Cardiac muscle cell (in vitro differentiated cells and primary cell): ENCODE measurements around the gene ARHGEF7. TPM values are rescaled to one million over a fixed set of nuclear protein-coding genes. Genes with fewer than 3 reads are reported as not detected.

Source experiments
- DNase-seq, 2 donors: peaks; one replicate each; pipeline versions ENCODE4 v3.0.0 to v3.0.0-alpha.2; 2010 to 2017; ENCODE audit warnings: low read depth in 1 of 2, low spot score in 1 of 2
- H3K27ac ChIP-seq: fragments of 200-600 bp; sonication (generic); 2 replicates; pipeline ENCODE4 v1.5.1; 2016
- H3K27me3 ChIP-seq: fragments of 200-600 bp; sonication (generic); 2 replicates; pipeline ENCODE4 v1.6.0; 2016; ENCODE audit warnings: control low read depth
- H3K36me3 ChIP-seq: fragments of 200-600 bp; sonication (generic); 2 replicates; pipeline ENCODE4 v1.5.1; 2016; ENCODE audit warnings: control low read depth
- H3K4me1 ChIP-seq: fragments of 200-600 bp; sonication (generic); 2 replicates; pipeline ENCODE4 v1.8.1; 2017; ENCODE audit warnings: low read depth, mild to moderate bottlenecking, mixed run types
- H3K4me3 ChIP-seq: fragments of 200-600 bp; sonication (generic); 2 replicates; pipeline ENCODE4 v1.5.1; 2016; ENCODE audit warnings: mild to moderate bottlenecking
- H3K9me3 ChIP-seq: fragments of 200-600 bp; sonication (generic); 2 replicates; pipeline ENCODE4 v1.5.1; 2017; ENCODE audit warnings: low read depth, mild to moderate bottlenecking, control low read depth
- CTCF ChIP-seq: IDR thresholded peaks from 2 replicates; pipeline ENCODE4 v1.5.1; 2012; ENCODE audit warnings: low read depth, mild to moderate bottlenecking, low read length
- polyA plus RNA-seq: library from polyadenylated mRNA; unstranded; fragments of >200 nt; fragmentation: Nextera tagmentation; extraction: Ambion mirVana; gene quantifications from 2 replicates; pipeline ENCODE4 v1.2.1, GENCODE V29; 2016
- total RNA-seq: library from RNA; depleted of rRNA; stranded (reverse); fragments of >200 nt; gene quantifications from 2 replicates; pipeline ENCODE4 v1.2.3, GENCODE V29; 2016

ARHGEF7 gene
- total and polyA plus RNA-seq, 2 experiments from 2014 or later = 20.4 to 32.3 TPM

- TF ChIP-seq CTCF = no peak
- no peak for DNase-seq
- no peak overlapping the region for H3K27ac ChIP-seq
Measured at GRCh38 chr13:111118898-111119607, 3.9 kb downstream of the ARHGEF7 start.

GRCh38 chr13:111119966-111120365, 4.9 kb downstream of the ARHGEF7 start:
- Histone ChIP-seq H3K9me3 (no peaks in the 10 kb centered on the region), H3K36me3 (no peaks in the 10 kb centered on the region), H3K27me3 (peaks cover 53% of the 10 kb centered on the region), H3K4me3 (no peak overlapping the region), H3K27ac (no peak overlapping the region), H3K4me1 (no peaks in the 10 kb centered on the region)
- TF ChIP-seq CTCF = no peak
- DNase-seq = no peak

More at GRCh38 chr13:111118898-111119607, 3.9 kb downstream of the ARHGEF7 start:
- no peaks in the 10 kb centered on the region for H3K4me1 ChIP-seq
- no peak overlapping the region for H3K4me3 ChIP-seq
- peaks cover 62% of the 10 kb centered on the region for H3K27me3 ChIP-seq
- H3K9me3 ChIP-seq = no peaks in the 10 kb centered on the region
- no peaks in the 10 kb centered on the region for H3K36me3 ChIP-seq

GRCh38 chr13:111120422-111120821, 5.3 kb downstream of the ARHGEF7 start:
- TF ChIP-seq CTCF = no peak
- DNase-seq = peak in 1 of 2 donors; percentile 19
- peaks cover 49% of the 10 kb centered on the region for H3K27me3 ChIP-seq
- H3K4me1 ChIP-seq = no peaks in the 10 kb centered on the region
- H3K27ac ChIP-seq = no peak overlapping the region
- no peaks in the 10 kb centered on the region for H3K36me3 ChIP-seq
- no peaks in the 10 kb centered on the region for H3K9me3 ChIP-seq
- H3K4me3 ChIP-seq = no peak overlapping the region

GRCh38 chr13:111120913-111121312, 5.8 kb downstream of the ARHGEF7 start:
- DNase-seq = no peak
- Histone ChIP-seq H3K27me3 (peaks cover 44% of the 10 kb centered on the region), H3K4me1 (no peaks in the 10 kb centered on the region), H3K36me3 (no peaks in the 10 kb centered on the region), H3K4me3 (no peak overlapping the region), H3K27ac (no peak overlapping the region), H3K9me3 (no peaks in the 10 kb centered on the region)
- TF ChIP-seq CTCF = no peak

- no peaks in the 10 kb centered on the region for H3K4me1 ChIP-seq
Measured at GRCh38 chr13:111121506-111121905, 6.4 kb downstream of the ARHGEF7 start.

More at GRCh38 chr13:111121506-111121905, 6.4 kb downstream of the ARHGEF7 start:
- no peak for DNase-seq
- no peaks in the 10 kb centered on the region for H3K36me3 ChIP-seq
- no peaks in the 10 kb centered on the region for H3K9me3 ChIP-seq
- peaks cover 38% of the 10 kb centered on the region for H3K27me3 ChIP-seq
- no peak for TF ChIP-seq CTCF
- no peak overlapping the region for H3K27ac ChIP-seq
- H3K4me3 ChIP-seq = no peak overlapping the region
